GM12875 (cell line): ENCODE results near the gene HSF2.

Source experiments
- H3K4me3 ChIP-seq: one replicate; pipeline ENCODE4 v1.5.1; 2011; ENCODE audit warnings: low read depth, low read length, control low read depth
- CTCF ChIP-seq: IDR thresholded peaks from 2 replicates; pipeline ENCODE4 v1.5.1; 2011; ENCODE audit warnings: low read depth, mild to moderate bottlenecking, control low read depth, inconsistent platforms, low read length, moderate library complexity, borderline replicate concordance; ENCODE audit not compliant: insufficient read depth

Gene HSF2

GRCh38 chr6:122365775-122366403 is 33.6 kb upstream of the HSF2 start:
- no peak overlapping the region for H3K4me3 ChIP-seq
- no peak for TF ChIP-seq CTCF

- H3K4me3 ChIP-seq: no peak overlapping the region
- TF ChIP-seq CTCF: no peak
These were observed 32.3 kb upstream of the HSF2 start for GRCh38 chr6:122367171-122367570.

- H3K4me3 ChIP-seq: no peak overlapping the region
- no peak for TF ChIP-seq CTCF
These were observed 29.9 kb upstream of the HSF2 start for GRCh38 chr6:122369536-122369935.

- no peak overlapping the region for H3K4me3 ChIP-seq
- no peak for TF ChIP-seq CTCF
These were observed 26.8 kb upstream of the HSF2 start for GRCh38 chr6:122372647-122373046.

- no peak for TF ChIP-seq CTCF
- H3K4me3 ChIP-seq: no peak overlapping the region
These were observed 25.1 kb upstream of the HSF2 start for GRCh38 chr6:122374307-122374706.

- no peak for TF ChIP-seq CTCF
These were observed 23.2 kb upstream of the HSF2 start for GRCh38 chr6:122376246-122376645.

GRCh38 chr6:122381494-122382265 is 17.8 kb upstream of the HSF2 start:
- peak; percentile 67 for TF ChIP-seq CTCF
- no peak overlapping the region for H3K4me3 ChIP-seq

More at GRCh38 chr6:122376246-122376645, 23.2 kb upstream of the HSF2 start:
- H3K4me3 ChIP-seq: no peak overlapping the region
